GM23338 (cell line): ENCODE measurements around the gene CCL18. TPM values are rescaled to one million over a fixed set of nuclear protein-coding genes. Genes with fewer than 3 reads are reported as not detected.

ENCODE experiments used
- ATAC-seq: fragments of 200-7000 bp; cut with Tn5 transposase; 3 replicates; pipeline ENCODE4 v1.9.1; 2020
- DNase-seq: peaks from one replicate; pipeline ENCODE4 v3.0.0-alpha.2; 2015; ENCODE audit warnings: low spot score
- H2AFZ ChIP-seq: fragments of 200-600 bp; sonication (generic); 2 replicates; pipeline ENCODE4 v1.8.0; 2016; ENCODE audit warnings: antibody characterized with exemption, mild to moderate bottlenecking, moderate library complexity
- H3F3A ChIP-seq: fragments of 200-600 bp; sonication (generic); replicated peaks from 2 replicates; pipeline ENCODE4 v1.8.0; 2017; ENCODE audit warnings: antibody characterized with exemption, mixed run types, low read depth
- H3K27ac ChIP-seq: fragments of 200-600 bp; sonication (generic); 2 replicates; pipeline ENCODE4 v1.6.1; 2016; ENCODE audit warnings: low read depth
- H3K27me3 ChIP-seq: fragments of 200-600 bp; sonication (generic); 2 replicates; pipeline ENCODE4 v1.8.0; 2016; ENCODE audit warnings: mild to moderate bottlenecking, mixed run types, moderate library complexity; ENCODE audit not compliant: insufficient read depth
- H3K36me3 ChIP-seq: fragments of 200-600 bp; sonication (generic); 2 replicates; pipeline ENCODE4 v1.8.0; 2016; ENCODE audit warnings: mild to moderate bottlenecking; ENCODE audit not compliant: insufficient read depth
- H3K4me1 ChIP-seq: fragments of 200-600 bp; sonication (generic); 2 replicates; pipeline ENCODE4 v1.8.0; 2016; ENCODE audit warnings: mild to moderate bottlenecking, moderate library complexity; ENCODE audit not compliant: insufficient read depth
- H3K4me2 ChIP-seq: fragments of 200-600 bp; sonication (generic); 2 replicates; pipeline ENCODE4 v1.7.1; 2017; ENCODE audit warnings: mixed run types
- H3K4me3 ChIP-seq: fragments of 200-600 bp; sonication (generic); 2 replicates; pipeline ENCODE4 v1.6.1; 2016; ENCODE audit warnings: mixed run types
- H3K79me2 ChIP-seq: fragments of 200-600 bp; sonication (generic); replicated peaks from 2 replicates; pipeline ENCODE4 v1.8.0; 2017; ENCODE audit warnings: mild to moderate bottlenecking; ENCODE audit not compliant: insufficient read depth
- H3K9me2 ChIP-seq: fragments of 200-600 bp; sonication (generic); 2 replicates; pipeline ENCODE4 v1.8.0; 2017; ENCODE audit not compliant: insufficient read depth
- H4K20me1 ChIP-seq: fragments of 200-600 bp; sonication (generic); replicated peaks from 2 replicates; pipeline ENCODE4 v1.8.0; 2017; ENCODE audit warnings: mild to moderate bottlenecking; ENCODE audit not compliant: insufficient read depth
- H3K27ac Mint-ChIP-seq: 2 replicates; pipeline ENCODE4 v1.8.0; 2020; ENCODE audit warnings: inconsistent platforms, mild to moderate bottlenecking, moderate library complexity, mixed read lengths
- H3K27me3 Mint-ChIP-seq: 3 replicates; pipeline ENCODE4 v1.8.0; 2022; ENCODE audit warnings: low read depth, mild to moderate bottlenecking, moderate library complexity, mixed read lengths, inconsistent platforms; ENCODE audit not compliant: insufficient read depth, poor library complexity
- H3K36me3 Mint-ChIP-seq: 3 replicates; pipeline ENCODE4 v1.8.0; 2021; ENCODE audit warnings: low read depth, mild to moderate bottlenecking, inconsistent platforms, moderate library complexity, mixed read lengths
- H3K4me1 Mint-ChIP-seq: 3 replicates; pipeline ENCODE4 v1.8.0; 2020; ENCODE audit warnings: mild to moderate bottlenecking, inconsistent platforms, mixed read lengths
- H3K4me3 Mint-ChIP-seq: 3 replicates; pipeline ENCODE4 v1.8.0; 2021; ENCODE audit warnings: moderate library complexity, mild to moderate bottlenecking, inconsistent platforms, mixed read lengths
- H3K9me3 Mint-ChIP-seq: 3 replicates; pipeline ENCODE4 v1.8.0; 2020; ENCODE audit warnings: moderate library complexity, mild to moderate bottlenecking, inconsistent platforms, mixed read lengths
- CREB1 ChIP-seq: fragments of 250-450 bp; sonication (Bioruptor Pico); IDR thresholded peaks from 2 replicates; pipeline ENCODE4 v1.5.0; 2020; ENCODE audit warnings: low read depth, mild to moderate bottlenecking, moderate library complexity
- CTCF ChIP-seq, 2 experiments: fragments of 200-600 bp in 1 of 2; sonication (generic) in 1 of 2; conservative IDR thresholded peaks; 2 replicates each; pipeline versions ENCODE4 v1.5.1 to v1.6.1; 2016 to 2017; ENCODE audit warnings: antibody characterized with exemption in 2 of 2, low read depth in 2 of 2, mild to moderate bottlenecking in 2 of 2, moderate library complexity in 1 of 2
- ETS1 ChIP-seq: IDR thresholded peaks from 2 replicates; pipeline ENCODE4 v1.6.1; 2016; ENCODE audit warnings: antibody characterized with exemption
- EZH2 ChIP-seq: fragments of 200-600 bp; sonication (generic); IDR thresholded peaks from one replicate; pipeline ENCODE4 v1.8.0; 2017; ENCODE audit warnings: antibody characterized with exemption, mild to moderate bottlenecking, low read depth; ENCODE audit not compliant: unreplicated experiment
- EZH2phosphoT487 ChIP-seq: fragments of 200-600 bp; sonication (generic); IDR thresholded peaks from one replicate; pipeline ENCODE4 v1.8.1; 2018; ENCODE audit warnings: antibody characterized with exemption; ENCODE audit not compliant: unreplicated experiment
- JUNB ChIP-seq: IDR thresholded peaks from one replicate; pipeline ENCODE4 v1.6.1; 2016; ENCODE audit warnings: antibody characterized with exemption; ENCODE audit not compliant: unreplicated experiment
- NANOG ChIP-seq: IDR thresholded peaks from 2 replicates; pipeline ENCODE4 v1.6.1; 2016; ENCODE audit warnings: antibody characterized with exemption, borderline replicate concordance
- POLR2AphosphoS5 ChIP-seq: IDR thresholded peaks from 2 replicates; pipeline ENCODE4 v1.6.1; 2016; ENCODE audit warnings: antibody characterized with exemption, low read depth
- REST ChIP-seq: IDR thresholded peaks from one replicate; pipeline ENCODE4 v1.6.1; 2018; ENCODE audit warnings: antibody characterized with exemption; ENCODE audit not compliant: unreplicated experiment
- STAT1 ChIP-seq: IDR thresholded peaks from one replicate; pipeline ENCODE4 v1.6.1; 2016; ENCODE audit warnings: antibody characterized with exemption; ENCODE audit not compliant: unreplicated experiment
- ZNF114 ChIP-seq: fragments of 250-450 bp; sonication (Bioruptor Pico); IDR thresholded peaks from 2 replicates; pipeline ENCODE4 v1.5.0; 2020; ENCODE audit warnings: mild to moderate bottlenecking, moderate library complexity
- ZNF331 ChIP-seq: fragments of 250-450 bp; sonication (Bioruptor Pico); IDR thresholded peaks from 2 replicates; pipeline ENCODE4 v1.5.0; 2020; ENCODE audit warnings: low read depth, mild to moderate bottlenecking, moderate library complexity
- ZNF462 ChIP-seq: fragments of 250-450 bp; sonication (Bioruptor Pico); IDR thresholded peaks from 2 replicates; pipeline ENCODE4 v1.5.0; 2020; ENCODE audit warnings: mild to moderate bottlenecking, moderate library complexity
- polyA plus RNA-seq: library from polyadenylated mRNA; unstranded; fragments of >200 nt; fragmentation: Nextera tagmentation; extraction: Ambion mirVana; gene quantifications from 2 replicates; pipeline ENCODE4 v1.2.1, GENCODE V29; 2016
- total RNA-seq: library from RNA; depleted of rRNA; stranded (reverse); fragments of >200 nt; shearing (Covaris generic); gene quantifications from 2 replicates; pipeline ENCODE4 v1.2.3, GENCODE V29; 2014

Gene CCL18
- total and polyA plus RNA-seq, 2 experiments from 2014 or later: not detected

GRCh38 chr17:36030956-36031355, 33.1 kb upstream of the CCL18 start:
- H3K79me2 ChIP-seq: no peaks in the 10 kb centered on the region
- no peaks in the 10 kb centered on the region for H3K36me3 Mint-ChIP-seq
- DNase-seq (no peak), ATAC-seq (no peak)
- no peaks in the 10 kb centered on the region for H3F3A ChIP-seq
- H3K4me1 Mint-ChIP-seq: peaks cover 6% of the 10 kb centered on the region
- no peaks in the 10 kb centered on the region for H3K9me3 Mint-ChIP-seq
- peaks cover 9% of the 10 kb centered on the region for H3K9me2 ChIP-seq
- H3K27ac Mint-ChIP-seq: no peak overlapping the region; the same call in 1 of the 2 replicates
- peak overlapping the region; percentile 67 for H2AFZ ChIP-seq
- no peak overlapping the region for H3K27ac ChIP-seq
- H3K4me3 ChIP-seq: no peak overlapping the region
- no peak overlapping the region for H3K4me2 ChIP-seq
- TF ChIP-seq EZH2phosphoT487 (no peak), ZNF462 (CRISPR knock-in tag) (no peak), NANOG (no peak), POLR2AphosphoS5 (no peak), REST (no peak), ZNF114 (CRISPR knock-in tag) (no peak), ZNF331 (no peak), CTCF (conservative IDR thresholded peaks at IDR 0.05; ENCODE audit: low read depth in 2 of 2) (no peak), STAT1 (no peak), JUNB (no peak), EZH2 (no peak), CREB1 (CRISPR knock-in tag) (no peak), ETS1 (no peak)
- H3K27me3 ChIP-seq: no peaks in the 10 kb centered on the region
- H3K36me3 ChIP-seq: no peaks in the 10 kb centered on the region
- no peaks in the 10 kb centered on the region for H4K20me1 ChIP-seq
- H3K27me3 Mint-ChIP-seq: peaks cover 4% of the 10 kb centered on the region
- no peak overlapping the region for H3K4me3 Mint-ChIP-seq
- H3K4me1 ChIP-seq: peaks cover 9% of the 10 kb centered on the region; the same call in 1 of the 2 replicates
